ENCODE results near the gene DPM2.

Gene DPM2

GRCh38 chr9:127886401-127886972, 51.2 kb downstream of the DPM2 start:
- no peak overlapping the region for H3K27ac ChIP-seq (replicated peaks)
- DNase-seq (ENCODE audit: low read depth in 1 of 2, low spot score in 1 of 2) = no peak
- H3K4me3 ChIP-seq (replicated peaks; ENCODE audit: insufficient read depth, low read length) = no peak overlapping the region
- TF ChIP-seq POLR2AphosphoS5 (IDR thresholded peaks at IDR 0.05; ENCODE audit: low read depth) (no peak), SPI1 (IDR thresholded peaks at IDR 0.05; ENCODE audit: borderline replicate concordance, low read depth) (no peak), CTCF (IDR thresholded peaks at IDR 0.05; ENCODE audit: insufficient read depth, low read length) (no peak), GABPA (IDR thresholded peaks at IDR 0.05; ENCODE audit: low read depth) (no peak), REST (IDR thresholded peaks at IDR 0.05; ENCODE audit: insufficient replicate concordance, low read depth) (no peak)
- H3K27me3 ChIP-seq (ENCODE audit: insufficient read depth, poor library complexity, severe bottlenecking) = no peaks in the 10 kb centered on the region

GRCh38 chr9:127885508-127886281, 52.0 kb downstream of the DPM2 start:
- Histone ChIP-seq H3K4me3 (replicated peaks; ENCODE audit: insufficient read depth, low read length) (no peak overlapping the region), H3K27me3 (ENCODE audit: insufficient read depth, poor library complexity, severe bottlenecking) (no peaks in the 10 kb centered on the region), H3K27ac (replicated peaks) (no peak overlapping the region)
- DNase-seq (ENCODE audit: low read depth in 1 of 2, low spot score in 1 of 2) = no peak
- TF ChIP-seq SPI1 (IDR thresholded peaks at IDR 0.05; ENCODE audit: borderline replicate concordance, low read depth) = no peak
